GM12878 (cell line): ENCODE results near the gene TMEM163. TPM values are rescaled to one million over a fixed set of nuclear protein-coding genes. Genes with fewer than 3 reads are reported as not detected.

Experiments used
- ATAC-seq: fragments of 200-7000 bp; cut with Tn5 transposase; 3 replicates; pipeline ENCODE4 v1.9.1; 2020; ENCODE audit warnings: mild to moderate bottlenecking, moderate library complexity
- BruUV-seq: library from RNA; stranded (reverse); fragments of 400-500 nt; replicated peaks from 2 replicates; lab custom pipeline; 2021; lab: Mats Ljungman, UMichigan
- CTCF ChIA-PET: fragments of 300-600 bp; sonication (Branson Sonifier 250); formaldehyde crosslinking; extraction: SDS; loops from one replicate; lab custom pipeline; 2021; ENCODE audit warnings: inconsistent platforms; lab: Yijun Ruan, JAX
- POLR2A ChIA-PET: fragments of 350-600 bp; formaldehyde crosslinking; extraction: SDS; loops from one replicate; lab custom pipeline; 2021; ENCODE audit warnings: inconsistent platforms; lab: Charles Lee
- RAD21 ChIA-PET: fragments of 300-600 bp; sonication (Branson Sonifier 250); formaldehyde crosslinking; loops from one replicate; lab custom pipeline; 2023; ENCODE audit warnings: antibody characterized with exemption; ENCODE audit not compliant: unreplicated experiment; lab: Charles Lee
- SMC1A ChIA-PET: fragments of 300-600 bp; sonication (Branson Sonifier 250); formaldehyde crosslinking; loops from one replicate; lab custom pipeline; 2023; ENCODE audit not compliant: unreplicated experiment, uncharacterized antibody; lab: Charles Lee
- DNase-seq: peaks from one replicate; pipeline ENCODE4 v3.0.0-alpha.2; 2011; ENCODE audit warnings: low read depth, low spot score
- FAIRE-seq: peaks from 3 replicates; lab custom pipeline; 2011; peaks lifted over from hg19 to GRCh38; lab: Jason Lieb, UNC
- H2AFZ ChIP-seq: 2 replicates; pipeline ENCODE4 v1.6.0; 2011; ENCODE audit warnings: low read depth, low read length, control low read depth; ENCODE audit not compliant: control insufficient read depth
- H3K27ac ChIP-seq: 2 replicates; pipeline ENCODE4 v1.5.1; 2011; ENCODE audit warnings: control low read depth; ENCODE audit not compliant: control insufficient read depth, insufficient read depth
- H3K27me3 ChIP-seq, 2 experiments: replicated peaks in 1 of 2; 2 replicates each; pipeline versions ENCODE4 v1.6.0 to v1.6.1; 2011; ENCODE audit warnings: low read length in 1 of 2; ENCODE audit not compliant: control insufficient read depth in 2 of 2, insufficient read depth in 2 of 2
- H3K36me3 ChIP-seq, 2 experiments: 2 replicates each; pipeline ENCODE4 v1.5.1; 2011; ENCODE audit warnings: low read length in 1 of 2; ENCODE audit not compliant: control insufficient read depth in 2 of 2, insufficient read depth in 2 of 2
- H3K4me1 ChIP-seq: 2 replicates; pipeline ENCODE4 v1.6.1; 2011; ENCODE audit warnings: mild to moderate bottlenecking, low read length, moderate library complexity, mixed read lengths; ENCODE audit not compliant: control insufficient read depth, insufficient read depth
- H3K4me2 ChIP-seq: 2 replicates; pipeline ENCODE4 v1.6.0; 2011; ENCODE audit warnings: control low read depth; ENCODE audit not compliant: control insufficient read depth, insufficient read depth
- H3K4me3 ChIP-seq: fragments of 200-600 bp; sonication (generic); 2 replicates; pipeline ENCODE4 v1.5.1; 2016
- H3K79me2 ChIP-seq: 2 replicates; pipeline ENCODE4 v1.6.0; 2011; ENCODE audit warnings: low read length; ENCODE audit not compliant: control insufficient read depth, insufficient read depth
- H3K9ac ChIP-seq: 2 replicates; pipeline ENCODE4 v1.8.0; 2011; ENCODE audit warnings: low read length, control low read depth, mixed read lengths; ENCODE audit not compliant: control insufficient read depth, insufficient read depth
- H3K9me3 ChIP-seq: replicated peaks from 3 replicates; pipeline ENCODE4 v1.5.1; 2011; ENCODE audit warnings: mild to moderate bottlenecking, low read length; ENCODE audit not compliant: control insufficient read depth, insufficient read depth
- H4K20me1 ChIP-seq: 2 replicates; pipeline ENCODE4 v1.6.0; 2011; ENCODE audit not compliant: control insufficient read depth, insufficient read depth
- BHLHE40 ChIP-seq, 2 experiments: fragments of 450-650 bp in 1 of 2; IDR thresholded peaks; 2 replicates each; pipeline ENCODE4 v1.6.1; 2011 to 2017; ENCODE audit warnings: low read depth in 2 of 2, borderline replicate concordance in 1 of 2, improper control_type of control experiment in 1 of 2, low read length in 1 of 2, mild to moderate bottlenecking in 1 of 2
- CHD1 ChIP-seq: IDR thresholded peaks from 2 replicates; pipeline ENCODE4 v1.6.1; 2012; ENCODE audit warnings: low read depth, low read length, improper control_type of control experiment
- CHD4 ChIP-seq: fragments of 200-600 bp; sonication (generic); IDR thresholded peaks from 2 replicates; pipeline ENCODE4 v1.6.1; 2016; ENCODE audit warnings: mild to moderate bottlenecking
- CREM ChIP-seq: IDR thresholded peaks from 2 replicates; pipeline ENCODE4 v1.6.1; 2014; ENCODE audit warnings: antibody characterized with exemption, low read depth
- HDAC6 ChIP-seq: fragments of 200-600 bp; sonication (generic); IDR thresholded peaks from one replicate; pipeline ENCODE4 v1.8.0; 2017; ENCODE audit warnings: antibody characterized with exemption; ENCODE audit not compliant: unreplicated experiment
- MTA2 ChIP-seq: fragments of 450-650 bp; IDR thresholded peaks from 2 replicates; pipeline ENCODE4 v1.6.1; 2016; ENCODE audit warnings: low read depth, mild to moderate bottlenecking, moderate library complexity
- MYB ChIP-seq: fragments of 150-350 bp; IDR thresholded peaks from 2 replicates; pipeline ENCODE4 v1.6.1; 2014; ENCODE audit warnings: mild to moderate bottlenecking, low read depth, low read length, borderline replicate concordance
- POU2F2 ChIP-seq: IDR thresholded peaks from 3 replicates; pipeline ENCODE4 v1.6.1; 2011; ENCODE audit warnings: low read depth, mild to moderate bottlenecking, low read length, borderline replicate concordance
- SMC3 ChIP-seq: IDR thresholded peaks from 2 replicates; pipeline ENCODE4 v1.6.1; 2011; ENCODE audit warnings: low read length, improper control_type of control experiment, borderline replicate concordance
- TBL1XR1 ChIP-seq: IDR thresholded peaks from 2 replicates; pipeline ENCODE4 v1.6.1; 2012; ENCODE audit warnings: low read depth, low read length, improper control_type of control experiment
- YBX1 ChIP-seq: fragments of 450-650 bp; IDR thresholded peaks from 2 replicates; pipeline ENCODE4 v1.6.1; 2016; ENCODE audit warnings: antibody characterized with exemption
- ZNF207 ChIP-seq: fragments of 450-650 bp; IDR thresholded peaks from 2 replicates; pipeline ENCODE4 v1.6.1; 2014; ENCODE audit warnings: antibody characterized with exemption, mild to moderate bottlenecking, borderline replicate concordance
- WGBS: methylation state at CpG from one replicate; pipeline ENCODE4 v1.1.6; 2016; ENCODE audit warnings: low lambda C conversion rate; ENCODE audit not compliant: insufficient replicate concordance, insufficient coverage; ENCODE audit errors: missing lambda C conversion rate; 5-methylcytosine and 5-hydroxymethylcytosine counted together
- in situ Hi-C: fragments of 300-500 bp; cut with MboI; formaldehyde crosslinking; loops from 9 replicates; pipeline ENCODE4 v1.14.3; 2018; ENCODE audit warnings: mixed read lengths
- intact Hi-C: fragments of 100-400 bp; cut with micrococcal nuclease; formaldehyde crosslinking; loops from one replicate; pipeline ENCODE4 v1.14.2; 2022; ENCODE audit not compliant: unreplicated experiment
- polyA plus RNA-seq, 11 experiments: library from polyadenylated mRNA; depleted of rRNA in 4 of 11; unstranded in 6 of 11; stranded (reverse) in 5 of 11; fragments of >200 nt; fragmentation: Nextera tagmentation in 4 of 11; fragmentation: Illumina TruSeq in 1 of 11; extraction: Ambion mirVana in 4 of 11; extraction: Trizol in 1 of 11; gene quantifications; 1 replicate in 1 of 11; 2 replicates in 10 of 11; pipeline versions ENCODE4 v1.2.1 to v1.2.3, GENCODE V29; 2011 to 2016; ENCODE audit warnings: inconsistent platforms in 2 of 11, missing spikeins in 2 of 11, low read depth in 1 of 11
- total RNA-seq, 4 experiments: library from RNA; depleted of rRNA in 3 of 4; stranded (reverse); fragments of >200 nt in 3 of 4; fragmentation: Illumina TruSeq in 1 of 4; extraction: Trizol in 1 of 4; gene quantifications; 2 replicates each; pipeline versions ENCODE4 v1.2.1 to v1.2.3, GENCODE V29; 2013 to 2021
- TF ChIP-seq, protein P1 (sequence below): fragments of 150-350 bp; IDR thresholded peaks from 2 replicates; pipeline ENCODE4 v1.6.1; 2014; ENCODE audit warnings: mild to moderate bottlenecking, low read depth, low read length
- TF ChIP-seq, protein P2 (sequence below): fragments of 450-650 bp; IDR thresholded peaks from 2 replicates; pipeline ENCODE4 v1.6.1; 2016; ENCODE audit warnings: mild to moderate bottlenecking
- TF ChIP-seq, protein P3 (sequence below): fragments of 450-650 bp; formaldehyde crosslinking; IDR thresholded peaks from 2 replicates; pipeline ENCODE4 v1.4.0; 2022; ENCODE audit warnings: mild to moderate bottlenecking, moderate library complexity

Gene TMEM163
- total and polyA plus RNA-seq, 10 of the 15 experiments (the other 5 are each of a cell fraction or from before 2014, with no cell fraction given): 0.05 to 0.11 (median 0.07) TPM; not detected in 4

DNA sequence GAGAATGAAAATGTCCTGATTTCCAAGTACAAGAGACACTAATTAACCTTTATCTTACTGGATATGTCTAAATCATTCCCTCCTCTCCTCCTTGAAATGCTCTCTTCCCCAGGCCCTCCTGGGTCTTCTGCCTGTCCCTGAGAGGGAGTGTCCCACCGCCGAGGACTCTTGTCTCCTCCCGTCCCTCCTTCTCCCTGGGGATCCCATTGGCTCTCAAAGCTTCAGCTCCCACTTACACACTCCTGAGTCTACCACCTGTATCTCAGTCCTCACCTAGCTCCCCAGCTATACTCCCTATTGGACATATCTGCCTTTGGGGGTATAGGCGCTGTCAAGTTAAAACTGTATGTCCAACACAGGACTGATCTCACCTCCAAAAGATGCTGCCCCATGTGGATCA, 116.1 kb downstream of the TMEM163 start:
- Histone ChIP-seq H3K36me3 (no peaks in the 10 kb centered on the region), H3K9ac (no peak overlapping the region), H3K4me3 (no peak overlapping the region), H3K4me1 (no peaks in the 10 kb centered on the region), H3K27ac (no peak overlapping the region), H3K27me3 (no peaks in the 10 kb centered on the region), H3K4me2 (no peak overlapping the region), H3K9me3 (peaks cover 2% of the 10 kb centered on the region; the same call in 2 of the 3 replicates), H3K79me2 (no peaks in the 10 kb centered on the region), H4K20me1 (no peaks in the 10 kb centered on the region), H2AFZ (no peak overlapping the region)
- BruUV-seq: no TSS peak
- CTCF ChIA-PET: no interaction called here
- no peak for TF ChIP-seq BHLHE40 (IDR thresholded peaks at IDR 0.05; ENCODE audit: borderline replicate concordance in 1 of 2, low read depth in 2 of 2, low read length in 1 of 2)
- TF ChIP-seq TBL1XR1: no peak
- no peak for TF ChIP-seq CREM
- TF ChIP-seq ZNF207: no peak
- no peak for TF ChIP-seq CHD1
- TF ChIP-seq POU2F2: no peak
- no peak for TF ChIP-seq CHD4
- TF ChIP-seq, protein P1, sequence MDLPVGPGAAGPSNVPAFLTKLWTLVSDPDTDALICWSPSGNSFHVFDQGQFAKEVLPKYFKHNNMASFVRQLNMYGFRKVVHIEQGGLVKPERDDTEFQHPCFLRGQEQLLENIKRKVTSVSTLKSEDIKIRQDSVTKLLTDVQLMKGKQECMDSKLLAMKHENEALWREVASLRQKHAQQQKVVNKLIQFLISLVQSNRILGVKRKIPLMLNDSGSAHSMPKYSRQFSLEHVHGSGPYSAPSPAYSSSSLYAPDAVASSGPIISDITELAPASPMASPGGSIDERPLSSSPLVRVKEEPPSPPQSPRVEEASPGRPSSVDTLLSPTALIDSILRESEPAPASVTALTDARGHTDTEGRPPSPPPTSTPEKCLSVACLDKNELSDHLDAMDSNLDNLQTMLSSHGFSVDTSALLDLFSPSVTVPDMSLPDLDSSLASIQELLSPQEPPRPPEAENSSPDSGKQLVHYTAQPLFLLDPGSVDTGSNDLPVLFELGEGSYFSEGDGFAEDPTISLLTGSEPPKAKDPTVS: no peak
- no peak for TF ChIP-seq YBX1
- TF ChIP-seq MTA2: no peak
- TF ChIP-seq, protein P2, sequence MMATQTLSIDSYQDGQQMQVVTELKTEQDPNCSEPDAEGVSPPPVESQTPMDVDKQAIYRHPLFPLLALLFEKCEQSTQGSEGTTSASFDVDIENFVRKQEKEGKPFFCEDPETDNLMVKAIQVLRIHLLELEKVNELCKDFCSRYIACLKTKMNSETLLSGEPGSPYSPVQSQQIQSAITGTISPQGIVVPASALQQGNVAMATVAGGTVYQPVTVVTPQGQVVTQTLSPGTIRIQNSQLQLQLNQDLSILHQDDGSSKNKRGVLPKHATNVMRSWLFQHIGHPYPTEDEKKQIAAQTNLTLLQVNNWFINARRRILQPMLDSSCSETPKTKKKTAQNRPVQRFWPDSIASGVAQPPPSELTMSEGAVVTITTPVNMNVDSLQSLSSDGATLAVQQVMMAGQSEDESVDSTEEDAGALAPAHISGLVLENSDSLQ: no peak
- no peak for TF ChIP-seq SMC3
- TF ChIP-seq, protein P3, sequence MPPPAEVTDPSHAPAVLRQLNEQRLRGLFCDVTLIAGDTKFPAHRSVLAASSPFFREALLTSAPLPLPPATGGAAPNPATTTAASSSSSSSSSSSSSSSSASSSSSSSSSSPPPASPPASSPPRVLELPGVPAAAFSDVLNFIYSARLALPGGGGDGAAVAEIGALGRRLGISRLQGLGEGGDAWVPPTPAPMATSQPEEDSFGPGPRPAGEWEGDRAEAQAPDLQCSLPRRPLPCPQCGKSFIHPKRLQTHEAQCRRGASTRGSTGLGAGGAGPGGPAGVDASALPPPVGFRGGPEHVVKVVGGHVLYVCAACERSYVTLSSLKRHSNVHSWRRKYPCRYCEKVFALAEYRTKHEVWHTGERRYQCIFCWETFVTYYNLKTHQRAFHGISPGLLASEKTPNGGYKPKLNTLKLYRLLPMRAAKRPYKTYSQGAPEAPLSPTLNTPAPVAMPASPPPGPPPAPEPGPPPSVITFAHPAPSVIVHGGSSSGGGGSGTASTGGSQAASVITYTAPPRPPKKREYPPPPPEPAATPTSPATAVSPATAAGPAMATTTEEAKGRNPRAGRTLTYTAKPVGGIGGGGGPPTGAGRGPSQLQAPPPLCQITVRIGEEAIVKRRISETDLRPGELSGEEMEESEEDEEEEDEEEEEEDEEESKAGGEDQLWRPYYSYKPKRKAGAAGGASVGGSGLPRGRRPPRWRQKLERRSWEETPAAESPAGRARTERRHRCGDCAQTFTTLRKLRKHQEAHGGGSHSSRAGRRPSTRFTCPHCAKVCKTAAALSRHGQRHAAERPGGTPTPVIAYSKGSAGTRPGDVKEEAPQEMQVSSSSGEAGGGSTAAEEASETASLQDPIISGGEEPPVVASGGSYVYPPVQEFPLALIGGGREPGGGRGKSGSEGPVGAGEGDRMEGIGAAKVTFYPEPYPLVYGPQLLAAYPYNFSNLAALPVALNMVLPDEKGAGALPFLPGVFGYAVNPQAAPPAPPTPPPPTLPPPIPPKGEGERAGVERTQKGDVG: no peak
- TF ChIP-seq MYB: no peak
- TF ChIP-seq HDAC6: no peak
- POLR2A ChIA-PET: no interaction called here
- no peak for FAIRE-seq
- 92% methylated on average over 3 of the region's 4 CpGs for WGBS
- intact Hi-C loops: no loop called here
- ATAC-seq: no peak
- SMC1A ChIA-PET: no interaction called here
- in situ Hi-C loops: no loop called here
- DNase-seq: no peak
- RAD21 ChIA-PET: no interaction called here
